Effector memory CD4-positive, alpha-beta T cell (primary cell): ENCODE data around the gene MBD2.
"Not testable (repeated sequence)": the region's sequence is repeated elsewhere in the genome, so short reads cannot be mapped to it uniquely, and the experiment has no call there.

Experiments
- DNase-seq, 3 donors: peaks; one replicate each; pipeline ENCODE4 v3.0.0-alpha.2; 2020
- H3K27ac ChIP-seq: 2 replicates; pipeline ENCODE4 v1.7.0; 2013; ENCODE audit warnings: mild to moderate bottlenecking, low read length, moderate library complexity; ENCODE audit not compliant: insufficient read depth, poor library complexity, severe bottlenecking
- H3K27me3 ChIP-seq: replicated peaks from 2 replicates; pipeline ENCODE4 v1.7.0; 2013; ENCODE audit warnings: mild to moderate bottlenecking, low read length; ENCODE audit not compliant: insufficient read depth, control insufficient read depth, poor library complexity, severe bottlenecking
- H3K36me3 ChIP-seq: 2 replicates; pipeline ENCODE4 v1.7.0; 2013; ENCODE audit warnings: mild to moderate bottlenecking, low read length, moderate library complexity; ENCODE audit not compliant: control insufficient read depth, insufficient read depth
- H3K4me1 ChIP-seq: 2 replicates; pipeline ENCODE4 v1.7.0; 2013; ENCODE audit warnings: low read length, mild to moderate bottlenecking; ENCODE audit not compliant: control insufficient read depth, insufficient read depth, poor library complexity, severe bottlenecking
- H3K4me3 ChIP-seq: 2 replicates; pipeline ENCODE4 v1.7.0; 2013; ENCODE audit warnings: low read length, low read depth, mild to moderate bottlenecking; ENCODE audit not compliant: insufficient read depth, poor library complexity, severe bottlenecking
- H3K9me3 ChIP-seq: 2 replicates; pipeline ENCODE4 v1.7.0; 2013; ENCODE audit warnings: mild to moderate bottlenecking, low read length, moderate library complexity; ENCODE audit not compliant: control insufficient read depth
- total RNA-seq, 3 donors: gene quantifications; one replicate each; lab custom pipeline; 2026; lab: John Stamatoyannopoulos, UW

Gene MBD2, protein sequence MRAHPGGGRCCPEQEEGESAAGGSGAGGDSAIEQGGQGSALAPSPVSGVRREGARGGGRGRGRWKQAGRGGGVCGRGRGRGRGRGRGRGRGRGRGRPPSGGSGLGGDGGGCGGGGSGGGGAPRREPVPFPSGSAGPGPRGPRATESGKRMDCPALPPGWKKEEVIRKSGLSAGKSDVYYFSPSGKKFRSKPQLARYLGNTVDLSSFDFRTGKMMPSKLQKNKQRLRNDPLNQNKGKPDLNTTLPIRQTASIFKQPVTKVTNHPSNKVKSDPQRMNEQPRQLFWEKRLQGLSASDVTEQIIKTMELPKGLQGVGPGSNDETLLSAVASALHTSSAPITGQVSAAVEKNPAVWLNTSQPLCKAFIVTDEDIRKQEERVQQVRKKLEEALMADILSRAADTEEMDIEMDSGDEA
- 92.9 to 119 (median 107) reads per million in 3 donors for total RNA-seq

GRCh38 chr18:54224379-54225014 lies at the start of gene MBD2:
MBD2 (minus strand) TSS chr18:54224669; CDS start chr18:54224559, 110 bp downstream.
- Histone ChIP-seq H3K36me3 (no peaks in the 10 kb centered on the region), H3K4me3 (peak within 1 kb of the TSS; percentile 69), H3K27ac (peak within 1 kb of the TSS; percentile 70), H3K9me3 (no peaks in the 10 kb centered on the region), H3K4me1 (peaks cover 15% of the 10 kb centered on the region), H3K27me3 (no peaks in the 10 kb centered on the region)
- peak; percentile 90 to 93 (median 91) for DNase-seq

DNA sequence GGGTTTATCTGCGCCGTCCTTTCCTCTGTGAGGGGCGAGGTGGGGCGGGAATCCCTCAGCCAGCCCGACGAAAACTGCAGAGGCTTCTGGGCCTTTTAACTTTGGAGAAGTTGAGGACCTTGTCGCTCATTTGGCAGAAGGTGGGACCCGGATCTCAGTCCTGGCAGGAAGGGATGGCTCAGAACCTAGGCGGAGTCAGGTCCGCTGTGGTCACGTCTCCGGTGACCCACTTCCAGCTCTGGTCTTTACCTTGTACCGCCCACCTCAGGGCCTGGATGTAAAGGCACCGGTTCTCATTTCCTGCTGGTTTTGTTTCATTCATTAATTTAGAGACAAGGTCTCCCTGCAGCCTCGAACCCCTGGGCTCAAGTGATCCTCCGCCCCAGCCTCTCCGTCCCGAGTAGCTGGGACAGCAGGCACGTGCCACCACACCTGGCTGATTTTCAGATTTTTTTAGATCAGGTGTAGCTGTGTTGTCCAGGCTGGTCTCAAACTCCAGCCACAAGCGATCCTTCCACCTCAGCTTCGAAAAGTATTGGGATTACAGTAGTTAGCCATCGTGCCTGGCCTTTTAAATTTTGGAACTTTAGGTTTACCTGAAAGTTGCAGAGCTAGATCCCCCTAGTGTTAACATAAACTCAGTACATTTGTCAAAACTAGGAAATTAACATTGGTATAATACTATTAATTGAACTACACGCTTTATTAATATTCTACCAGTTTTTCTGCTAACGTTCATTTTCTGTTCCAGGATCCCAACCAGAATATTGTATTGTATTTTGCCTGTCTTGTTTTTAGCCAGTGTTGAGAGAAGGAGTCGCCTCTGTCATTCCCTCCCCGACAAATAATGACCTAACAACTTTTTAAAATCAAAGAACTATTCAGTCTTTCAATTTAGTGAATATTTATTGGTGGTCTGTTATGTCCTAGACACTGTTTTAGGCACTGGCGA lies 45.7 kb upstream of the MBD2 start:
- H3K9me3 ChIP-seq = no peaks in the 10 kb centered on the region
- peak overlapping the region; percentile 88 for H3K27ac ChIP-seq
- peaks cover 7% of the 10 kb centered on the region for H3K4me1 ChIP-seq
- H3K4me3 ChIP-seq = peak overlapping the region; percentile 68
- H3K27me3 ChIP-seq = no peaks in the 10 kb centered on the region
- H3K36me3 ChIP-seq = no peaks in the 10 kb centered on the region
- DNase-seq = peak; percentile 36 to 56 (median 52)

- no peak for DNase-seq
- no peaks in the 10 kb centered on the region for H3K9me3 ChIP-seq
Measured at GRCh38 chr18:54268751-54269150, 44.3 kb upstream of the MBD2 start.

DNA sequence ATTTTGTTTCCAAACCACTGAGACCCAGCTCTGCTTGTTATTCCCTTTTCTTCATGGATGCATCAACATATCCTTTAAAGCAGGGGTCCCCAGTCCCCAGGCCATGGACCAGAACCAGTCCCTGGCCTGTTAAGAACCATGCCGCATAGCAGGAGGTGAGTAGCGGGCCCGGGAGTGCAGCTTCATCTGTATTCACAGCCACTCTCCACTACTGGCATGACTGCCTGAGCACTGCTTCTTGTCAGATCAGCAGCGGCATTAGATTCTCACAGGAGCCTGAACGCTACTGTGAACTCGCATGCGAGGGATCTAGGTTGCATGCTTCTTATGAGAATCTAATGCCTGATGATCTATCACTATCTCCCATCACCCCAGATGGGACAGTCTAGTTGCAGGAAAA lies 43.2 kb upstream of the MBD2 start:
- Histone ChIP-seq H3K4me1 (peaks cover 7% of the 10 kb centered on the region), H3K4me3 (no peak overlapping the region), H3K27ac (no peak overlapping the region), H3K27me3 (no peaks in the 10 kb centered on the region), H3K36me3 (no peaks in the 10 kb centered on the region), H3K9me3 (no peaks in the 10 kb centered on the region)
- no peak for DNase-seq

More at GRCh38 chr18:54268751-54269150, 44.3 kb upstream of the MBD2 start:
- H3K4me1 ChIP-seq = peaks cover 7% of the 10 kb centered on the region
- H3K27me3 ChIP-seq = no peaks in the 10 kb centered on the region
- H3K27ac ChIP-seq = peak overlapping the region; percentile 88
- H3K4me3 ChIP-seq = peak overlapping the region; percentile 68
- no peaks in the 10 kb centered on the region for H3K36me3 ChIP-seq

GRCh38 chr18:54263904-54264336 lies 39.5 kb upstream of the MBD2 start:
- DNase-seq = no peak

GRCh38 chr18:54261894-54262293 lies 37.4 kb upstream of the MBD2 start:
- Histone ChIP-seq H3K36me3 (no peaks in the 10 kb centered on the region), H3K27me3 (no peaks in the 10 kb centered on the region), H3K4me1 (no peaks in the 10 kb centered on the region), H3K27ac (no peak overlapping the region), H3K4me3 (no peak overlapping the region), H3K9me3 (no peaks in the 10 kb centered on the region)
- no peak for DNase-seq

More at GRCh38 chr18:54263904-54264336, 39.5 kb upstream of the MBD2 start:
- Histone ChIP-seq H3K4me1 (no peaks in the 10 kb centered on the region), H3K27ac (no peak overlapping the region), H3K9me3 (no peaks in the 10 kb centered on the region), H3K4me3 (no peak overlapping the region), H3K27me3 (no peaks in the 10 kb centered on the region), H3K36me3 (no peaks in the 10 kb centered on the region)

DNA sequence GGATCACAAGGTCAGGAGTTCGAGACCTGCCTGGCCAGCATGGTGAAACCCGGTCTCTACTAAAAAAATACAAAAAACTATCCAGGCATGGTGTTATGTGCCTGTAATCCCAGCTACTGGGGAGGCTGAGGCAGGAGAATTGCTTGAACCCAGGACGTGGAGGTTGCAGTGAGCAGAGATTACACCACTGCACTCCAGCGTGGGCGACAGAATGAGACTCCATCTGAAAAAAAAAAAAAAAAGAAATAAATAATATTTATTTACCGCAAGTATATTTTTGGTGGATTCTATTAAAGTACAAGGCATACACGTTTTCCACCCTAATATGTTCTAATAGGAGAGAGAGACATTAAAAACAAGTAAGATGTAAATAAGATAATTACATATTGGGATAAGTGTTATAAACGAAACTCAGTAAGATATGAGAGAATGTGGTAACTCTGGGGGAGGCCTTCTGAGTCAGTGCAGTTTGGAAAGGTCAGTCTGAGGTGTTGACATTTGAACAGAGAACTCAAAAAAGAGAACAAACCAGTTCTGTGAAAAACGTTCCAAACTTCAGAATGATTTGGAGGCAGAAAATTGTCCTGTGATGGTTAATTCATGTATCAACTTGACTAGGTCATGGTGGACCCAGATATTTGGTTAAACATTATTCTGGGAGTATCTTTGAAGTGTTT lies 36.1 kb upstream of the MBD2 start:
- Histone ChIP-seq H3K4me3 (no peak overlapping the region), H3K36me3 (no peaks in the 10 kb centered on the region), H3K9me3 (no peaks in the 10 kb centered on the region), H3K27me3 (no peaks in the 10 kb centered on the region), H3K27ac (no peak overlapping the region), H3K4me1 (no peaks in the 10 kb centered on the region)
- DNase-seq = no peak

- H3K9me3 ChIP-seq, H3K27me3 ChIP-seq, H3K36me3 ChIP-seq, H3K4me1 ChIP-seq, H3K4me3 ChIP-seq, H3K27ac ChIP-seq, DNase-seq: not testable (repeated sequence)
Measured at GRCh38 chr18:54257818-54258217, 33.3 kb upstream of the MBD2 start.

- Histone ChIP-seq H3K9me3 (no peaks in the 10 kb centered on the region), H3K27ac (no peak overlapping the region), H3K4me3 (no peak overlapping the region), H3K27me3 (no peaks in the 10 kb centered on the region), H3K4me1 (no peaks in the 10 kb centered on the region), H3K36me3 (no peaks in the 10 kb centered on the region)
- DNase-seq = no peak
Measured at GRCh38 chr18:54257015-54257414, 32.5 kb upstream of the MBD2 start.
